Urinary bladder (tissue), 4 donors: ENCODE data around the gene KATNIP. TPM values are rescaled to one million over a fixed set of nuclear protein-coding genes. Genes with fewer than 3 reads are reported as not detected.
"Not testable (repeated sequence)": the region's sequence is repeated elsewhere in the genome, so short reads cannot be mapped to it uniquely, and the experiment has no call there.

Source experiments
- DNase-seq: peaks from one replicate; pipeline ENCODE4 v3.0.0-alpha.2; 2015; ENCODE audit errors: extremely low spot score
- H3K27ac ChIP-seq: one replicate; pipeline ENCODE4 v1.5.1; 2013; ENCODE audit warnings: low read depth, mild to moderate bottlenecking, moderate library complexity
- H3K36me3 ChIP-seq: one replicate; pipeline ENCODE4 v1.6.1; 2013; ENCODE audit warnings: mild to moderate bottlenecking, moderate library complexity; ENCODE audit not compliant: insufficient read depth
- H3K4me1 ChIP-seq: one replicate; pipeline ENCODE4 v1.6.1; 2013; ENCODE audit warnings: mild to moderate bottlenecking, moderate library complexity; ENCODE audit not compliant: insufficient read depth
- H3K4me3 ChIP-seq: one replicate; pipeline ENCODE4 v1.5.1; 2013; ENCODE audit warnings: low read depth, low read length
- WGBS: extraction: QIAGEN DNeasy Blood & Tissue Kit; methylation state at CpG from one replicate; pipeline ENCODE4 v1.1.7; 2013; 5-methylcytosine and 5-hydroxymethylcytosine counted together
- polyA plus RNA-seq: library from polyadenylated mRNA; stranded (reverse); fragments of 200-250 nt; gene quantifications from one replicate; pipeline ENCODE4 v1.2.3, GENCODE V29; 2013
- total RNA-seq: library from RNA; depleted of rRNA; stranded (reverse); fragments of >200 nt; gene quantifications from one replicate; pipeline ENCODE4 v1.2.3, GENCODE V29; 2014
- donor health status: healthy with polysubstance abuse.
- donor health status: healthy.

Gene KATNIP
- total and polyA plus RNA-seq, 2 donors = 9.4 to 15.2 TPM

GRCh38 chr16:27547851-27548250 lies 2.1 kb upstream of the KATNIP start:
- 81% methylated on average over 2 of the region's 2 CpGs for WGBS
- H3K36me3 ChIP-seq = peaks cover 2% of the 10 kb centered on the region
- H3K4me3 ChIP-seq = no peak overlapping the region
- H3K27ac ChIP-seq = no peak overlapping the region
- no peak for DNase-seq
- H3K4me1 ChIP-seq = no peaks in the 10 kb centered on the region

DNA sequence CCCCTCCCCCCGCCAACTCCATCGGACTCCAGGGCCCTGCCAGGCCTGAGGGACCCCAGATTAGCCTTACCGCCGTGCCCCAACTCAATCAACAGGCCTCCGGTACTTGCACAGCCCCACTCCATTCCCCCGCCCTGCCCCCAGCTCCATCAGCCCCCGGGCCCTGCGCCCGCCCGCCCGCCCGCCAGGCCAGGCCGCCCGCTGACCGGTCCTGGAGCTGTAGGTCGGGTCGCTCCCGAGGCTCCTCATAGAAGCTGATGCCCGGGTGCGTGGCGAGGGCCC lies 539 bp upstream of the KATNIP start:
- H3K36me3 ChIP-seq = peaks cover under 1% of the 10 kb centered on the region
- H3K27ac ChIP-seq = peak overlapping the region; percentile 79
- H3K4me3 ChIP-seq = peak overlapping the region; percentile 75
- DNase-seq = no peak
- under 1% methylated on average over 21 of the region's 21 CpGs for WGBS
- H3K4me1 ChIP-seq = no peaks in the 10 kb centered on the region

DNA sequence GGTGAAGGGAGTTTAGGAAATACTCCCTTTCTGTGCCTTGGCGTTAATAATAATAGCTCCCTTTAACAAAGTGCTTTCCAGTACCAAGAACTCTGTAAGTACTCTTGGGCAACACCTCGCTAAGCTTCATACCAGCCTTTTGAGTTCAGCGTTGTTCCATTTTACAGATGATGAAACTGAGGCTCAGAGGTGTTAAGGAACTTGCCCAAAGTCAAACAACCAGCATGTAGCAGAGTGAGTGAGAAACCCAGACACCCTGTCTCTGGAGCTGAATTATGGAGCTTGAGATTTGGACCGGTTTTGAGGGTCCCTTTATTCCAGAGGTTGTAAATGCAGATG lies 607 bp downstream of the KATNIP start:
- WGBS = 34% methylated on average over 4 of the region's 4 CpGs
- no peak overlapping the region for H3K27ac ChIP-seq

DNA sequence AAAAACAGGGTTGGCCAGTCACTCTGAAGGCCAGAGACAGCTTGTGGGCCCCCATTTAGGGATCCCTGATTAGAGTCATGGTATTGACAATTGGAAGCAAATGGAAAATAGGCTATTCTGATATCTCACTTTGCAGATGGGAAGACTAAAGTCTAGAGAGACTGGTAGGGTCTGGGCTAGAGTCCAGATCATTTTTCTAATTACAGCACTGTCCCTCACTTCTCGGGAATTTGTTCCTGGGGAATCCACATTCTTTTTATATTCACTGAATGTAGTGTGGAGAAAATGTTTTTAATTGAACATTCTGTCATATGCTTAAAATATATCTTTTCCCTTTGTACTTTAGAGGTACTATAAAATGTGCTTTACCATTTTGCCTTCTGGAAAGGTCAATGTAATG lies 1.1 kb downstream of the KATNIP start:
- Histone ChIP-seq H3K36me3 (no peaks in the 10 kb centered on the region), H3K4me1 (no peaks in the 10 kb centered on the region), H3K27ac (no peak overlapping the region), H3K4me3 (no peak overlapping the region)
- WGBS = 20% methylated on average over 1 of the region's 1 CpG
- DNase-seq = no peak

More for the DNA sequence above, 607 bp downstream of the KATNIP start:
- H3K4me3 ChIP-seq = peak overlapping the region; percentile 75
- no peaks in the 10 kb centered on the region for H3K36me3 ChIP-seq
- no peak for DNase-seq
- H3K4me1 ChIP-seq = no peaks in the 10 kb centered on the region

- WGBS = 94% methylated on average over 1 of the region's 1 CpG
Observed at GRCh38 chr16:27556471-27556870, 6.5 kb downstream of the KATNIP start.

DNA sequence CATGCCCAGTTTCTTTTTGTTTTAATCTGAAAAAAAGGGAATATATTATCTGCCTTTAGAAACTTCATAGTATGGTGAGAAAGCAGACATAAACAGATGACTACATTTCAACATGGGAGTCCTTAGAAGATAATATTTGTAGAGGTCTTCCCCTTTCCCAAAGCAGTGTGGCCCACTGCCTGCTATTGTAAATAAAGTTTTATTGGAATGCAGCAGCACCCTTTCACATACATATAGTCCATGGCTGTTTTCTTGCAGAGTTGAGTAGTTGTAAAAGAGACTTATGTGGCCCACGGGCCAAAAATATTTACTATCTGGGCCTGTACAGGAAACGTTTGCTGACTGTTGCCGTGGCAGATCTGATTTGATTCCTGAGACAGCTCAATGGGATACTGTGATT lies 8.5 kb downstream of the KATNIP start:
- H3K4me3 ChIP-seq = no peak overlapping the region
- H3K27ac ChIP-seq = no peak overlapping the region
- WGBS = 80% methylated on average over 3 of the region's 3 CpGs
- H3K4me1 ChIP-seq = no peaks in the 10 kb centered on the region
- H3K36me3 ChIP-seq = no peaks in the 10 kb centered on the region
- DNase-seq = no peak

More at GRCh38 chr16:27556471-27556870, 6.5 kb downstream of the KATNIP start:
- Histone ChIP-seq H3K27ac (no peak overlapping the region), H3K36me3 (no peaks in the 10 kb centered on the region), H3K4me1 (no peaks in the 10 kb centered on the region), H3K4me3 (no peak overlapping the region)
- no peak for DNase-seq

DNA sequence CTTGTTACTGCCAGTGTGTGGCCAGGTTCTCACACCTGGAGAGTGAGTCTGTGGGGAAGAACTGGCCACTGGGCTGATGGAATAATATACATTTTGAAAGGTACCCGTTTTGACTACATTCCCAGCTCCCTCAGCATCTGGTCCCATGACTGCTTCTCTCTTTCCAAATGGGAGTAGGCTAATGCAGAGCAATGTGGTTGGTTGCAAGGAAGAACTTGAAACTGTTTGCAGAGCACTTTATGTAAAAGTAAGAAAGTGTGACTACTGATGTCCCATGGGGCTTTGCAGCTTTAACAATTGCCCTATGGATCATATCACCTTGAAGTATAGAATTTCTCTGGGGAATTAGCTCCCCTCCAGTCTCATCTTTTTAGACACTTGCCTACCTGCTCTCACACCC lies 9.0 kb downstream of the KATNIP start:
- Histone ChIP-seq H3K4me3 (no peak overlapping the region), H3K36me3 (no peaks in the 10 kb centered on the region), H3K4me1 (no peaks in the 10 kb centered on the region), H3K27ac (no peak overlapping the region)
- no peak for DNase-seq
- 89% methylated on average over 1 of the region's 1 CpG for WGBS

DNA sequence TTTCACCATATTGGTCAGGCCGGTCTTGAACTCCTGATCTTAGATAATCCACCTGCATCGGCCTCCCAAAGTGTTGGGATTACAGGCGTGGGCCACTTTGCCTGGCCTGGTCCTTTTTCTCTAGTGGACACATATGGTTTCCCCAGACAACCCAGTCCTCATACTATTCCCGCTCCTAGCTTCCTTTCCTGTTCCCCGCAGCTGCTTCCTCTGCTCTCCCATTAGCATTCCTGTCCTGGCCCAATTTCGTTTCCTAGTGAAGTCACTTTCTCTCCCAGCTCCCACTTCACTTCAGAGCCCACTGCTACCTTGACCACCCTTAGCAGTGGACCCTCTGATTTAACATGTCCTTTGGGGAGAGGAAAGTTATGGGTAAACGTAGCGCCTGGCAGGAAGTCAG lies 11.3 kb downstream of the KATNIP start:
- H3K4me1 ChIP-seq = no peaks in the 10 kb centered on the region
- H3K4me3 ChIP-seq = no peak overlapping the region
- H3K27ac ChIP-seq = no peak overlapping the region
- no peak for DNase-seq
- H3K36me3 ChIP-seq = no peaks in the 10 kb centered on the region
- 86% methylated on average over 8 of the region's 8 CpGs for WGBS

DNA sequence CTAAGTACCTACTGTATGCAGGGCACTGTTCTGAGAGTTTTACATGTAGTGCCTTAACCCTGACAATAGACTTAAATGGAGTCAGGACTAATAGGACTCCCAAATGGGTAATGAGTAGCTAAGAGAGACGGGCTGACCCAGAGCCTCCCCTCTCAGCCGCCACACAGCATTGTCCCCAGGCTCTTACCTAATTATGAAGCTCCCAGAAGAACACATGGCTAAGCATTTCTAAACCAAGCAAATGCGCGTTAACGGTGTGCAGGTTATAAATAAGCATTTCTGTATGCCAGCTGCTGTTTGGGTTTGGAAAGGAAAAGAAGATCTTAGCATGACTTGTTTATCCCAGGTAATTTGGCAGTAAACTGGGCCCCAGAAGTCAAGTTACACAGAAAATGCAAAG lies 14.3 kb downstream of the KATNIP start:
- 88% methylated on average over 5 of the region's 5 CpGs for WGBS
- no peaks in the 10 kb centered on the region for H3K36me3 ChIP-seq
- no peaks in the 10 kb centered on the region for H3K4me1 ChIP-seq
- H3K4me3 ChIP-seq = no peak overlapping the region
- DNase-seq = no peak
- H3K27ac ChIP-seq = no peak overlapping the region

- 88% methylated on average over 6 of the region's 6 CpGs for WGBS
- Histone ChIP-seq H3K4me3 (no peak overlapping the region), H3K36me3 (no peaks in the 10 kb centered on the region), H3K4me1 (no peaks in the 10 kb centered on the region), H3K27ac (no peak overlapping the region)
- DNase-seq = no peak
Observed at GRCh38 chr16:27566417-27566816, 16.5 kb downstream of the KATNIP start.

DNA sequence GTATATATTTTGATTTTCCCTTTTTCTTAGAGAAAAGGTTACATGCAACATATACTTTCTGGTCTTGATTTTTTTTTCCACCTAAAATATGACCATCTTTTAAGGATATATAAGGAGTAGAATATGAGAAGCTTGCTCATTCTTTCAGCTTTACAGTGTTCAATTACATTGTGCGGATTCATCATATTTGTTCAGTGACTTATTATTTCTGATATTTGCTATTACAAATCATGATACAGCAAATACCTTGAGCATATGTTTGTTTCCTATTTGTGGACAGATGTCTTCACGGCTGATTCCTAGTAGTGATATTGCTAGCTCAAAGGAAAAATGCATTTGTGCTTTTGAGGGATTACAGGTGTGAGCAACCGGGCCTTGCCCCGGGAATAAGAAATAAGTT lies 18.1 kb downstream of the KATNIP start:
- no peak overlapping the region for H3K4me3 ChIP-seq
- H3K4me1 ChIP-seq = no peaks in the 10 kb centered on the region
- H3K27ac ChIP-seq = no peak overlapping the region
- no peak for DNase-seq
- no peaks in the 10 kb centered on the region for H3K36me3 ChIP-seq
- WGBS = 93% methylated on average over 4 of the region's 4 CpGs

- 95% methylated on average over 8 of the region's 8 CpGs for WGBS
- H3K4me1 ChIP-seq, H3K36me3 ChIP-seq, H3K27ac ChIP-seq, H3K4me3 ChIP-seq, DNase-seq: not testable (repeated sequence)
Observed at GRCh38 chr16:27570986-27571385, 21.0 kb downstream of the KATNIP start.

DNA sequence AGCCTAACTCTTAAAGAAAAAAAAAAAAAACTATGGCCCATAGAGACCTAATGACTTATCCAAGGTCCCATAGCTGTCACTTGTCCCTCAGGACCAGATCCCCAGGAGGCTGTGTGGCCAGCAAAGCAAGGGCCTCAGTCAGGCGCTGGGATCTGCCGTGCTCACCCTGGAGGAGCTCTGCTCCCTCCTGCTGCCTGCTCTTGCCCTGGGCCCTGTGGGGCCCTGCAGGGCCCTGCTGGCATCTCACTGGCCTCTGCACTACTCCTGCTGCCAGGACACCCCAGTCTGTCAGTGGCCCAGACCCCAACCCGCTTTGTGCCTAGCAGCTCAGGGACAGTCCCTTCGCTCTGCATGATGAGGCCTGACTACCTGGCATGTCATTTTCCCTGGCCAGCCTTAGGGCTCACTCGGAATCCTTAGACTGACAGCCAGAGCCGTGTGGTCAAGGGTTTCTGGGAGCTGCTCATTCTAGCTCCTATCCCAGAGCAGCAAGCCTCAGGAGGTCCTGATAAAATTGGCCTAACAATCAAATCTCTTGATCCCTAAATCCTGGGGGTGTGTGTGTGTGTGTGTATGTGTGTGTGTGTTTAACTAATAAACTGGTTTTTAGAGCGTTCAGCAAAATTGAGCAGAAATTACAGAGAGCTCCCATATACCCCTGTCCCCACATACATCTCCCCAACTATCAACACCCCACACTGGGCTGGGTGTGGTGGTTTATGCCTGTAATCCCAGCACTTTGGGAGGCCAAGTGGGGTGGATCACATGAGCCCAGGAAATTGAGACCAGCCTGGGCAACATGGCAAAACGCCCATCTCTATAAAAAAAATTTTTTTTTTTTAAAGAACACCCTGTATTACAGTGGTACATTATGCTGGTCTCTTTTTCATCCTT lies 21.7 kb downstream of the KATNIP start:
- Histone ChIP-seq H3K4me1 (no peaks in the 10 kb centered on the region), H3K27ac (no peak overlapping the region), H3K4me3 (no peak overlapping the region), H3K36me3 (no peaks in the 10 kb centered on the region)
- no peak for DNase-seq
- 74% methylated on average over 8 of the region's 8 CpGs for WGBS

DNA sequence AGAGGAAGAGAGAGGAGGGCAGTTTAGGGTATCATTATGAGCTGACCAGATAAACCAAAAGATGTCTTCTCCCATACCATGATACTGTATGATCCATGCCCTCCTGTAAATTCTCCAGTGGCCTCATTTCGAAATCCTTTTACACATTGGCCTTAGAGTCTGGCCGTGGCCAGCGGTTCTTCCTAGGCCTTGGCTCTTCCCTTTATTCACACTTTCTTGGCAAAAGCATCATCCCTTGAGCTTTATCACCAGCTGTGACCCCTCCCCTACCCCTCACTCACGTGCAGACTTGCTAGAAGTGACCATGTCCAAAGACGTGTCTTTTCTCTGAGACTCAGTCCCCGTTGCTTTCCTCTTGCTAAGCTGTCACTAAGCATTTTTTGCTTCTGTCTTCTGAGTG lies 22.8 kb downstream of the KATNIP start:
- 79% methylated on average over 6 of the region's 6 CpGs for WGBS
- Histone ChIP-seq H3K36me3 (no peaks in the 10 kb centered on the region), H3K4me1 (no peaks in the 10 kb centered on the region), H3K27ac (no peak overlapping the region), H3K4me3 (no peak overlapping the region)
- DNase-seq = no peak

- 71% methylated on average over 5 of the region's 5 CpGs for WGBS
- Histone ChIP-seq H3K27ac (no peak overlapping the region), H3K36me3 (no peaks in the 10 kb centered on the region), H3K4me1 (no peaks in the 10 kb centered on the region), H3K4me3 (no peak overlapping the region)
- no peak for DNase-seq
Observed at GRCh38 chr16:27576729-27577128, 26.8 kb downstream of the KATNIP start.
